Kasumi-1 (cell line): Measurements from ENCODE around the gene HDGF.
"Not testable (repeated sequence)": the region's sequence is repeated elsewhere in the genome, so short reads cannot be mapped to it uniquely, and the experiment has no call there.

Experiments
- DNase-seq, 2 experiments: peaks; one replicate each; lab custom pipeline; 2025; lab: John Stamatoyannopoulos, UW

HDGF gene

GRCh38 chr1:156767101-156767878 lies 15.8 kb upstream of the HDGF start, which contains the start of gene PRCC:
Gene PRCC, plus strand, starts transcription at chr1:156767535. Its CDS starts 237 bp downstream, at chr1:156767772.
- DNase-seq: peak; percentile 100

- DNase-seq: no peak
These were observed 15.0 kb upstream of the HDGF start for GRCh38 chr1:156766298-156767100.

- DNase-seq: no peak
These were observed 14.2 kb upstream of the HDGF start for GRCh38 chr1:156765666-156766065.

GRCh38 chr1:156765136-156765535 lies 13.7 kb upstream of the HDGF start:
- not testable (repeated sequence) for DNase-seq

GRCh38 chr1:156760796-156761104 lies 9.3 kb upstream of the HDGF start:
- no peak for DNase-seq

- no peak for DNase-seq
These were observed 8.8 kb upstream of the HDGF start for GRCh38 chr1:156760092-156760795.

- not testable (repeated sequence) for DNase-seq
These were observed 6.2 kb upstream of the HDGF start for GRCh38 chr1:156757572-156758253.

- DNase-seq: no peak
These were observed 4.9 kb upstream of the HDGF start for GRCh38 chr1:156756355-156756754.

- no peak for DNase-seq
These were observed 4.1 kb upstream of the HDGF start for GRCh38 chr1:156755527-156755950.

- DNase-seq: no peak
These were observed 2.7 kb upstream of the HDGF start for GRCh38 chr1:156754219-156754618.

- DNase-seq: peak in 1 of 2 experiments; percentile 5
These were observed 1.5 kb upstream of the HDGF start for GRCh38 chr1:156752843-156753482.

GRCh38 chr1:156751757-156752481 lies 444 bp upstream of the HDGF start:
- DNase-seq: peak; percentile 78 to 89

GRCh38 chr1:156750711-156751450 lies 594 bp downstream of the HDGF start:
- no peak for DNase-seq

GRCh38 chr1:156750191-156750672 lies 1.2 kb downstream of the HDGF start:
- DNase-seq: peak; percentile 34 to 43

- peak in 1 of 2 experiments; percentile 23 for DNase-seq
These were observed 1.9 kb downstream of the HDGF start for GRCh38 chr1:156749419-156750118.

GRCh38 chr1:156748670-156749418 lies 2.6 kb downstream of the HDGF start:
- peak; percentile 81 to 84 for DNase-seq

- no peak for DNase-seq
These were observed 3.5 kb downstream of the HDGF start for GRCh38 chr1:156747742-156748669.
